ENCODE results near the gene PLAGL1.

The PLAGL1 gene

DNA sequence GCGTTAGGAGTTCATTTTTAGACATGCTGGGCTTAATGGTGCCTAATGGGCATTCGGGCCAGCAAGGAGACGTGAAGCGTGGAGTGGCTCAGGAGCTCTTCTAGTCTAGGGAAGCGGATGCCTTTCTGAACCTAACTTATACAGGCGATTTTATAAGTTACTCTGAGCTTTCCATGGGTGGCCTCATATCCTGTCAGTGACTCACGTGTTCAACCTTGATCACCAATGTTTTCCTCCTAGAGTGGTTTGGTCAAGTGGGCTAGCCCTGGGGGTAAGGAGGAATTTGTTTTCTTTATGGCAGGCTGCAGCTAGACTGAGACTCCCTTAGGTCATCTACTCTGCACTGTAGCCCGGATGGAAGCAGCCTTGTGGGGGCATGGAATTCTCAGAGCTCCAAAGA, 52.1 kb downstream of the PLAGL1 start:
- Histone ChIP-seq H3K27ac (ENCODE audit: low read depth, low read length) (no peak overlapping the region), H3K27me3 (ENCODE audit: control insufficient read depth in 1 of 2, insufficient read depth in 2 of 2, low read length in 2 of 2) (no peaks in the 10 kb centered on the region), H3K4me1 (ENCODE audit: control insufficient read depth in 1 of 2, insufficient read depth in 2 of 2, low read length in 2 of 2) (no peaks in the 10 kb centered on the region), H3K36me3 (ENCODE audit: control insufficient read depth in 1 of 2, insufficient read depth in 2 of 2, low read length in 2 of 2) (no peaks in the 10 kb centered on the region), H3K9me3 (ENCODE audit: control insufficient read depth in 1 of 2, low read length in 2 of 2) (no peaks in the 10 kb centered on the region), H3K4me3 (ENCODE audit: low read depth in 1 of 2, low read length in 2 of 2) (no peak overlapping the region), H3K9ac (ENCODE audit: low read depth in 1 of 2, low read length in 2 of 2) (no peak overlapping the region)

DNA sequence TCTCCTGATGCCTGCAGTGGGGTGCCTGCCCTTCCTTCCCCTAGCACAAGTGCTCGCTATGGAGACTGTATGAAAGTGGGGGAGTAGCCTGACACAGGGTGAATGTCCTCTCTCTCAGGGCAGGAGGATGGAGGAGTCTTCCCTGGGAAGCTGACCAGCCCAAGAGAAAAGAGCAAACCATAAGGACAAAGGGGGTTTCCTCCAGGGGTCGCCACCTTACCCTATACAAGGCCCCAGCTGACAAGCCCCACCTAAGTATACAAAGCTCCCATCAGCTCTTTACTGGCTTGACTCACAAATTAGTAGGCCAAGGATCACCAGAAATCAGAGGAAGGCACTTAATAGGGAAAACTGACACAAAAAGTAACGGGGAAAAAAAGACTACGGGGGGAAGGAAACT, 54.1 kb downstream of the PLAGL1 start:
- H3K4me3 ChIP-seq (ENCODE audit: low read depth in 1 of 2, low read length in 2 of 2): no peak overlapping the region
- no peaks in the 10 kb centered on the region for H3K4me1 ChIP-seq (ENCODE audit: control insufficient read depth in 1 of 2, insufficient read depth in 2 of 2, low read length in 2 of 2)
- H3K9ac ChIP-seq (ENCODE audit: low read depth in 1 of 2, low read length in 2 of 2): no peak overlapping the region
- H3K27ac ChIP-seq (ENCODE audit: low read depth, low read length): no peak overlapping the region
- no peaks in the 10 kb centered on the region for H3K27me3 ChIP-seq (ENCODE audit: control insufficient read depth in 1 of 2, insufficient read depth in 2 of 2, low read length in 2 of 2)
- H3K36me3 ChIP-seq (ENCODE audit: control insufficient read depth in 1 of 2, insufficient read depth in 2 of 2, low read length in 2 of 2): no peaks in the 10 kb centered on the region
- no peaks in the 10 kb centered on the region for H3K9me3 ChIP-seq (ENCODE audit: control insufficient read depth in 1 of 2, low read length in 2 of 2)

DNA sequence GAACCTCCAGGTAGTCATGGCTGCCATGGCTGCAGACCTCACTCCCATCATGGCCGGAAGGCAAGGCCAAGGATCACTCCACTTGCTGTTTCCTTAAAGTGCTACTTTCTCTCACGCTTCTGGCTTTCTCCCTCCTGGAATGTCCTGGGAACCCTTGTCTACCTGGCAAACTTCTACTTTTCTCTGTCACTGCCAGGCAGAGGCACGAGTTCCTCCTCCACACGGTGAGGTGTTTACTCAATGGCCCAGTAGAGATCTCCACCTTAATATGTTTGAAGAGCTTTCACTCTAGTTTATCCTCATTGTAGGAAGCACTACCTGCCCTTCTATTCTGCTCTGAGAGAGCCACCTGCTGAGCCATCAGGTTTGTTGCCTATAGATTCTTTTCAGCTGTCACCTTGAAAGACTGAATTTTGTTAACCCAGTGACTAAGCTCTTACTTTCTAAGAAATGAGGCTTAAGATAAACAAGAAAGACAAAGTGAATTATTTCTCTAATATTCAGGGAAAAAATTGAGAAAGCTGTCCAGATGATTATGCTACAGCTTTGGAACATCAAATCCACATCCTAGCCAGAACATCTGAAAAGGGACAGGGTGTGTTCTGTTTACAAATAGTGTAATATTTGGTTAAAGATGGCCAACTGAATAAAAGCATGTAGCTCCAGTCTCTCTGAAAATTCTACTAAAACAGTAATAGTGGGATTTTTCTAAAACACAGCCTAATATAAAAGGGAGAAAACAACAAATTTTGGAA, 54.9 kb downstream of the PLAGL1 start:
- no peaks in the 10 kb centered on the region for H3K36me3 ChIP-seq (ENCODE audit: control insufficient read depth in 1 of 2, insufficient read depth in 2 of 2, low read length in 2 of 2)
- H3K4me3 ChIP-seq (ENCODE audit: low read depth in 1 of 2, low read length in 2 of 2): no peak overlapping the region
- H3K9ac ChIP-seq (ENCODE audit: low read depth in 1 of 2, low read length in 2 of 2): no peak overlapping the region
- H3K9me3 ChIP-seq (ENCODE audit: control insufficient read depth in 1 of 2, low read length in 2 of 2): no peaks in the 10 kb centered on the region
- H3K27ac ChIP-seq (ENCODE audit: low read depth, low read length): no peak overlapping the region
- no peaks in the 10 kb centered on the region for H3K27me3 ChIP-seq (ENCODE audit: control insufficient read depth in 1 of 2, insufficient read depth in 2 of 2, low read length in 2 of 2)
- H3K4me1 ChIP-seq (ENCODE audit: control insufficient read depth in 1 of 2, insufficient read depth in 2 of 2, low read length in 2 of 2): no peaks in the 10 kb centered on the region

DNA sequence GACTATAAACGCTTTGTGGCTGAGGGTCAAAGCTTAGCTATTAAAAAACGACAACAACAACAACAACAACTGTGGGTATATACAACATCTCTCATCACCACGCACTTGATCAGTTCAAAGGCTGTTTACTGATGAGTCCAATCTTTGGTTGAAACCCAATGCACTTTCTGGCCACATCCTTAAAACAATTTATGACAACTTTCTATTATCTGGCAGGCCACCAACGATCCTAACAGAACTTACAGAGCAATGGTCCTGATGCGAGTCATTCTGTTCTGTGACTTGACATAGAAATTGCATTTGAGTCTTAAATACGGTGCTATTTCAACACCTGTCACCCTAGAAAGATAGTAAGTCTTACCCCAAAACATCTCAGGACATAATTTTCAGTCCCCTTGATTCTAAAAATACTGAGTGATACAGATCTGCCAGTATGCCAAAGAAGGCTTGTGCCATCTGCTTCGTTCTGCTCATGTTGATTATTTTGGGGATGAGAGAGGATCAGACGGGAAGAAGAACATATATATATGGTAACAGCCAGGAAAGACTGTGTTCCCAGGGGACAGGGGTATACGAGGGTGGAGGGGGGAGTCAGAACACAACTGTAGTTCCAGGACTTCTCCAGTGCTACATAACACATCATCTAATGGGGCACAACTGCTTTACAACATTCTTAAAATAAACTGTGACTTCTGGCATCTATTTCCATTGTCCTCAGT, 55.8 kb downstream of the PLAGL1 start:
- H3K36me3 ChIP-seq (ENCODE audit: control insufficient read depth in 1 of 2, insufficient read depth in 2 of 2, low read length in 2 of 2): no peaks in the 10 kb centered on the region
- H3K27me3 ChIP-seq (ENCODE audit: control insufficient read depth in 1 of 2, insufficient read depth in 2 of 2, low read length in 2 of 2): no peaks in the 10 kb centered on the region
- no peak overlapping the region for H3K27ac ChIP-seq (ENCODE audit: low read depth, low read length)
- peaks cover 0 to 8% of the 10 kb centered on the region in 2 donors for H3K9me3 ChIP-seq (ENCODE audit: control insufficient read depth in 1 of 2, low read length in 2 of 2)
- H3K4me3 ChIP-seq (ENCODE audit: low read depth in 1 of 2, low read length in 2 of 2): no peak overlapping the region
- no peaks in the 10 kb centered on the region for H3K4me1 ChIP-seq (ENCODE audit: control insufficient read depth in 1 of 2, insufficient read depth in 2 of 2, low read length in 2 of 2)
- no peak overlapping the region for H3K9ac ChIP-seq (ENCODE audit: low read depth in 1 of 2, low read length in 2 of 2)

DNA sequence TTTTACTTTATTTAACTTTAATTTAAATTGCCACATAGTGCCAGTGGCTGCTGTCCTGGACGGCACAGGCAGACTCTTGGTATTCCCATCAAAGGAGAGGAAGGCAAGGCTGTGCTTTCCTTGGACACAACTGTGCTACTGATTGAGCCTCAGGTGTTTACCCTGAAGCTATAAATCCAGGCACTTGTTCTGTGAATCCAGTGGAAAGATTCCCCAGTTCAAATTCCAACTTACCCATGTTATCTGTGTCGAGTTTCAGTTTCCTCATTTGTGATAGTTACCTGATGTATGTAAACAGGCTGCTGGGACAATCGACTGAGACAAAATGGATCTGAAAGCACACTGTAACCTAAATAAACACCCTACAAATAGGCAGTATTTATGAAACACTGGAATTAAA, 57.2 kb downstream of the PLAGL1 start:
- Histone ChIP-seq H3K27ac (ENCODE audit: low read depth, low read length) (no peak overlapping the region), H3K4me1 (ENCODE audit: control insufficient read depth in 1 of 2, insufficient read depth in 2 of 2, low read length in 2 of 2) (no peaks in the 10 kb centered on the region), H3K4me3 (ENCODE audit: low read depth in 1 of 2, low read length in 2 of 2) (no peak overlapping the region), H3K9me3 (ENCODE audit: control insufficient read depth in 1 of 2, low read length in 2 of 2) (peaks cover 0 to 9% of the 10 kb centered on the region in 2 donors), H3K9ac (ENCODE audit: low read depth in 1 of 2, low read length in 2 of 2) (no peak overlapping the region), H3K27me3 (ENCODE audit: control insufficient read depth in 1 of 2, insufficient read depth in 2 of 2, low read length in 2 of 2) (no peaks in the 10 kb centered on the region), H3K36me3 (ENCODE audit: control insufficient read depth in 1 of 2, insufficient read depth in 2 of 2, low read length in 2 of 2) (no peaks in the 10 kb centered on the region)

DNA sequence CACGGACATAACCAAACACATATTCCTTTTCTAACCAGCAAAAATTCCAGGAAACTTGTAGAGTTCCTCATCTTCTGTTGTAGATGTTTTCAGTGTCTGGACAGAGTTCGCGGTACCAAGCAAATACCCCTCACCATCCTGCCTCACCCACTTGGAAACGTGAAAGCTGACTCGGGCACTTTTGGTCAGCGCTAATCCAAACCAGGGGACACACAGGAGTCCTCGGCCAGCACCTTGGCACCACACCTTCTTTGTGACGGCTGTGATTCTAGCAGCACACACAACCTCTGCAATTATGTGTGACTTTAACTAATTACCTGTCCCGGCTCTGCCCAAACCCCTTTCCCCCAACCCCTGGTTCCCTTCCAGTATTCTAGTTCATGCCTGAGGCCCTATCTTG, 58.1 kb downstream of the PLAGL1 start:
- Histone ChIP-seq H3K27ac (ENCODE audit: low read depth, low read length) (no peak overlapping the region), H3K9ac (ENCODE audit: low read depth in 1 of 2, low read length in 2 of 2) (no peak overlapping the region), H3K4me3 (ENCODE audit: low read depth in 1 of 2, low read length in 2 of 2) (no peak overlapping the region), H3K27me3 (ENCODE audit: control insufficient read depth in 1 of 2, insufficient read depth in 2 of 2, low read length in 2 of 2) (no peaks in the 10 kb centered on the region), H3K36me3 (ENCODE audit: control insufficient read depth in 1 of 2, insufficient read depth in 2 of 2, low read length in 2 of 2) (no peaks in the 10 kb centered on the region), H3K4me1 (ENCODE audit: control insufficient read depth in 1 of 2, insufficient read depth in 2 of 2, low read length in 2 of 2) (no peaks in the 10 kb centered on the region), H3K9me3 (ENCODE audit: control insufficient read depth in 1 of 2, low read length in 2 of 2) (peaks cover 0 to 9% of the 10 kb centered on the region in 2 donors)

DNA sequence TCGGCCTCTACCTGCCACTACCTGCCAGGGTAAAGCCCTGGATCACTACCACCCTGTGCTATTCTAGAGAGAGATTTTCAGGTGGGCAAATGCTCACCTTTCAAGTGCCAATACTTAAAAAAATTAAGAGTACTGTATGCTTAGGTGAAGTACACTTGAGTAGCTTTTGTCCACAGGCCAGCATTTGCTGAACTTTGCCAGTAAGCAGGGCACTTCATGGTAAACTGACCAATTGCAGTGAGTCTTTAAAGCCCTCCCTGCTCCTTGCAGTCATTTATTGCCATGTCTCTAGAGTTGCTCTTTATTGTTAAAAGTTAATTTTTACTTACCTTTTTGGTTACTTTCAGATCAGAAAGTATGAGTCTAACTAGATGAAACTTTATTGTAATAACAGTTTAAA, 58.5 kb downstream of the PLAGL1 start:
- H3K4me3 ChIP-seq (ENCODE audit: low read depth in 1 of 2, low read length in 2 of 2): no peak overlapping the region
- no peak overlapping the region for H3K9ac ChIP-seq (ENCODE audit: low read depth in 1 of 2, low read length in 2 of 2)
- H3K27ac ChIP-seq (ENCODE audit: low read depth, low read length): no peak overlapping the region
- H3K9me3 ChIP-seq (ENCODE audit: control insufficient read depth in 1 of 2, low read length in 2 of 2): peaks cover 0 to 9% of the 10 kb centered on the region in 2 donors
- H3K4me1 ChIP-seq (ENCODE audit: control insufficient read depth in 1 of 2, insufficient read depth in 2 of 2, low read length in 2 of 2): no peaks in the 10 kb centered on the region
- H3K27me3 ChIP-seq (ENCODE audit: control insufficient read depth in 1 of 2, insufficient read depth in 2 of 2, low read length in 2 of 2): no peaks in the 10 kb centered on the region
- H3K36me3 ChIP-seq (ENCODE audit: control insufficient read depth in 1 of 2, insufficient read depth in 2 of 2, low read length in 2 of 2): no peaks in the 10 kb centered on the region

DNA sequence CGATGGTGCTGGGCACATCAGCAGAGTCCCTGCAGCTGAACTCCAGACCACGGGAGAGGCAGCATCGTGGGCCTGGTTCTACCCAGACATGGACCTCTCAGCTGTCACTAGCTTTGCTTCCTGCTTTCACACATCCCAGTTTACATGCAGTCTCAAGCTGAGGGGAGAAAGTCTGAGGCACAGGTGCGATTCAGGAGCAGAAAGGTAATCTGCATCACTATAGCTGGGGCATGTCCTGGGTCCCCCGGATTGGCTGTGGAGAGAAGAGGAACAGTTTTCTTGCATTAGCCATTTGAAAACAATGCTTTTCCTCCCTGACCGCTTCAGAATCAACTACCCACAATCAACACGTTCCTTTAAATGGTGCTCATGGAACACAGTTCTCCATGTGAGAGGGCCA, 59.9 kb downstream of the PLAGL1 start:
- Histone ChIP-seq H3K27ac (ENCODE audit: low read depth, low read length) (no peak overlapping the region), H3K4me1 (ENCODE audit: control insufficient read depth in 1 of 2, insufficient read depth in 2 of 2, low read length in 2 of 2) (no peaks in the 10 kb centered on the region)

DNA sequence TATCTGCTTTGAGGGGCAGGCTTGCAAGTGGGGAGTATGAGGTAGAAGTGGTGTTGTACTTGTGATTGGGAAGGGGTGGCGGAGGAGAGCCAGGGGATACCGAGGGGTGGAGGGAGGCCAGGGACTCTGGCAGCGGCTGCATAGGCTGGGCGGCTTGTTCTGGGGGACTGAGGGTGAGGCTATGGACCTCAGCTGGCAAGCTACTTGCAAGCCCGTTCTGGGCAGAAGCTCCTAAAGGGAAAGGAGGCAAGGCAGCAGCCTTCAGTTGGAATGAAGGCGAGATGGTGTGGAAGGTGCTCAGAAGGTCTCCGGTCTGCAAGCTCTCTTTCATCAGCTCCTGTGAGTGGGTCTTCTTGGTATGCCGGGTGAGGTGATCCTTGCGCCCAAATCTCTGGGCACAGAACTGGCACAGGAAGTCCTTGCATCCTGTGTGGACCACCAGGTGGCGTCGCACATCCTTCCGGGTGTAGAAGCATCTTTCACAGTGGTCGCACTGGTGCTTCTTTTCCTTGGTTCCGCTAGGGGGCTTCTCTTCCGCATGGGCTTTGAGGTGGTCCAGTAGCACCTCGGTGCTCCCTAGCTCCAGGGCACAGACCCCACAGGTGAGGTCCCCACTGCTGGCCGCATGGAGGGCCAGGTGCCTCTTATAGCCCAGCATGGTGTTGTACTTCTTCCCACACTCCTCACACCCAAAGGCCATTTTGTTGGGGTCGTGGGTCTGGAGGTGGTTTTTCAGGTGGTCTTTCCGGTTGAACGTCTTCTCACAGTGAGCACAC, 66.0 kb downstream of the PLAGL1 start:
- H3K4me1 ChIP-seq (ENCODE audit: control insufficient read depth in 1 of 2, insufficient read depth in 2 of 2, low read length in 2 of 2): no peaks in the 10 kb centered on the region

More for the DNA sequence above, 59.9 kb downstream of the PLAGL1 start:
- no peak overlapping the region for H3K4me3 ChIP-seq (ENCODE audit: low read depth in 1 of 2, low read length in 2 of 2)
- peaks cover 0 to 9% of the 10 kb centered on the region in 2 donors for H3K9me3 ChIP-seq (ENCODE audit: control insufficient read depth in 1 of 2, low read length in 2 of 2)
- H3K27me3 ChIP-seq (ENCODE audit: control insufficient read depth in 1 of 2, insufficient read depth in 2 of 2, low read length in 2 of 2): no peaks in the 10 kb centered on the region
- H3K9ac ChIP-seq (ENCODE audit: low read depth in 1 of 2, low read length in 2 of 2): no peak overlapping the region
- no peaks in the 10 kb centered on the region for H3K36me3 ChIP-seq (ENCODE audit: control insufficient read depth in 1 of 2, insufficient read depth in 2 of 2, low read length in 2 of 2)

DNA sequence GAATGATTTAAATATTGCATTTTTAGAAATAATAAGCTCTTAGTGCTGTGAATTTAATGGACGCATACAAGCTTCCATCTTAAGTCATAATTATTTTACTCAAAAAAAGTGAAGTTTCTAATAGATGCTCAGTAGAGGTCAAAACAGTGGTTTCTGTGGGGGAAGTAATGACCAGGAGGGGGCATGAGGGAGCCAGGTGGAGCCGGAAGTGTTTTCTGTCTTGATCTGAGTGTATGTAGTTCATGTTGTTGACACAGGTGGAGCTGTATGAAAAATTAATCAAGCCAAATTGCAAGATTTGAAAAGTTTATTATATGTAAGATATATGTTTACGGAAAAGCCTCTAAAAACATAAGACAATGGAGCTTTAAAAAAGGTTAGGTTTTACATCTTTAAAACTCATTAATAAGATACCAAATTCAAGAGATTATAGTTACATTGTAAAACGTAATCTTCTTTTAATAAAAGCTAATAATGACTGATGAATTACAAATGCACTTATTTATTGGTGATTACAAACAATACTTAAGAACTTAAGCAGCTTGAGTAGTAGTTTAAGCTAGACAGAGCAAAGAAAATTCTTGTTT, 68.0 kb downstream of the PLAGL1 start:
- no peaks in the 10 kb centered on the region for H3K4me1 ChIP-seq (ENCODE audit: control insufficient read depth in 1 of 2, insufficient read depth in 2 of 2, low read length in 2 of 2)
- H3K9me3 ChIP-seq (ENCODE audit: control insufficient read depth in 1 of 2, low read length in 2 of 2): no peaks in the 10 kb centered on the region
- H3K27ac ChIP-seq (ENCODE audit: low read depth, low read length): no peak overlapping the region
- no peak overlapping the region for H3K9ac ChIP-seq (ENCODE audit: low read depth in 1 of 2, low read length in 2 of 2)
- no peaks in the 10 kb centered on the region for H3K27me3 ChIP-seq (ENCODE audit: control insufficient read depth in 1 of 2, insufficient read depth in 2 of 2, low read length in 2 of 2)
- H3K4me3 ChIP-seq (ENCODE audit: low read depth in 1 of 2, low read length in 2 of 2): no peak overlapping the region
- H3K36me3 ChIP-seq (ENCODE audit: control insufficient read depth in 1 of 2, insufficient read depth in 2 of 2, low read length in 2 of 2): no peaks in the 10 kb centered on the region

More for the DNA sequence above, 66.0 kb downstream of the PLAGL1 start:
- Histone ChIP-seq H3K9ac (ENCODE audit: low read depth in 1 of 2, low read length in 2 of 2) (no peak overlapping the region), H3K36me3 (ENCODE audit: control insufficient read depth in 1 of 2, insufficient read depth in 2 of 2, low read length in 2 of 2) (no peaks in the 10 kb centered on the region), H3K27ac (ENCODE audit: low read depth, low read length) (no peak overlapping the region), H3K9me3 (ENCODE audit: control insufficient read depth in 1 of 2, low read length in 2 of 2) (no peaks in the 10 kb centered on the region), H3K27me3 (ENCODE audit: control insufficient read depth in 1 of 2, insufficient read depth in 2 of 2, low read length in 2 of 2) (no peaks in the 10 kb centered on the region), H3K4me3 (ENCODE audit: low read depth in 1 of 2, low read length in 2 of 2) (no peak overlapping the region)

Data from duodenal mucosa (tissue), 2 donors.